GF-D8 (cell line): Measurements from ENCODE around the gene PCDHB16.
"Not testable (repeated sequence)": the region's sequence is repeated elsewhere in the genome, so short reads cannot be mapped to it uniquely, and the experiment has no call there.

Experiments used
- DNase-seq: peaks from one replicate; lab custom pipeline; 2025; lab: John Stamatoyannopoulos, UW

Gene PCDHB16

DNA sequence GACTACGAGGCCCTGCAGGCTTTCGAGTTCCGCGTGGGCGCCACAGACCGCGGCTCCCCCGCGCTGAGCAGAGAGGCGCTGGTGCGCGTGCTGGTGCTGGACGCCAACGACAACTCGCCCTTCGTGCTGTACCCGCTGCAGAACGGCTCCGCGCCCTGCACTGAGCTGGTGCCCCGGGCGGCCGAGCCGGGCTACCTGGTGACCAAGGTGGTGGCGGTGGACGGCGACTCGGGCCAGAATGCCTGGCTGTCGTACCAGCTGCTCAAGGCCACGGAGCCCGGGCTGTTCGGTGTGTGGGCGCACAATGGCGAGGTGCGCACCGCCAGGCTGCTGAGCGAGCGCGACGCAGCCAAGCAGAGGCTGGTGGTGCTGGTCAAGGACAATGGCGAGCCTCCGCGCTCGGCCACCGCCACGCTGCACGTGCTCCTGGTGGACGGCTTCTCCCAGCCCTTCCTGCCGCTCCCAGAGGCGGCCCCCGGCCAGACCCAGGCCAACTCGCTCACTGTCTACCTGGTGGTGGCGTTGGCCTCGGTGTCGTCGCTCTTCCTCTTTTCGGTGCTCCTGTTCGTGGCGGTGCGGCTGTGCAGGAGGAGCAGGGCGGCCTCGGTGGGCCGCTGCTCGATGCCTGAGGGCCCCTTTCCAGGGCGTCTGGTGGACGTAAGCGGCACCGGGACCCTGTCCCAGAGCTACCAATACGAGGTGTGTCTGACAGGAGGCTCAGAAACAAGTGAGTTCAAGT lies 2.1 kb downstream of the PCDHB16 start:
- not testable (repeated sequence) for DNase-seq

DNA sequence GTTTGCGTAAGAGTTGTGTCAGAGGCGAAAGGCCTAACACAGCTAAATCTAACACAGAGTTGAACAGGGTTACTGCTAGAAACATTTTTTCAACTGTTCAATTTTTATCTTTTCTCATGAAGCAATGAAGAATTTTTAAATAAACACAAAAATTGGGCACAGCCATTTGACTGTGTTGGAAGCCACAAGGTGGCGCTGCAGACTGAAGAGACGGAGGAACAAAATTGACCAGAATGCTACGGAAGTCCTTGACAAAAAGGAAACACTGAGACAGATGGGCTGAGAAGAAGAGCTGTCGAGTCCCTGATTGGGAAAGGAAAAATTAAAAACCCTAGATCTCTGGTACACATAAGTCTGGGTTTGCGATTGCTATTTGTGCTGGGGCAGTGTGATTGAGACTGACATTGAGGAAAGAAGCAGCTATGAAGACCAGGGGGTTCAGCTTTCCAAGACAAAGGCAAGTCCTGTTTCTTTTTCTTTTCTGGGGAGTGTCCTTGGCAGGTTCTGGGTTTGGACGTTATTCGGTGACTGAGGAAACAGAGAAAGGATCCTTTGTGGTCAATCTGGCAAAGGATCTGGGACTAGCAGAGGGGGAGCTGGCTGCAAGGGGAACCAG lies 4.8 kb downstream of the PCDHB16 start, which contains the start of gene PCDHB9:
TSS of gene PCDHB9 (plus strand) at position 265 of the 616 bp plus-strand sequence. CDS start at position 423, 158 bp downstream.
- no peak for DNase-seq

DNA sequence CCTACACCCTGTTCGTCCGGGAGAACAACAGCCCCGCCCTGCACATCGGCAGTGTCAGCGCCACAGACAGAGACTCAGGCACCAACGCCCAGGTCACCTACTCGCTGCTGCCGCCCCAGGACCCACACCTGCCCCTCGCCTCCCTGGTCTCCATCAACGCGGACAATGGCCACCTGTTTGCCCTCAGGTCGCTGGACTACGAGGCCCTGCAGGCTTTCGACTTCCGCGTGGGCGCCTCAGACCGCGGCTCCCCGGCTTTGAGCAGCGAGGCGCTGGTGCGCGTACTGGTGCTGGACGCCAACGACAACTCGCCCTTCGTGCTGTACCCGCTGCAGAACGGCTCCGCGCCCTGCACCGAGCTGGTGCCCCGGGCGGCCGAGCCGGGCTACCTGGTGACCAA lies 6.5 kb downstream of the PCDHB16 start:
- DNase-seq = not testable (repeated sequence)

DNA sequence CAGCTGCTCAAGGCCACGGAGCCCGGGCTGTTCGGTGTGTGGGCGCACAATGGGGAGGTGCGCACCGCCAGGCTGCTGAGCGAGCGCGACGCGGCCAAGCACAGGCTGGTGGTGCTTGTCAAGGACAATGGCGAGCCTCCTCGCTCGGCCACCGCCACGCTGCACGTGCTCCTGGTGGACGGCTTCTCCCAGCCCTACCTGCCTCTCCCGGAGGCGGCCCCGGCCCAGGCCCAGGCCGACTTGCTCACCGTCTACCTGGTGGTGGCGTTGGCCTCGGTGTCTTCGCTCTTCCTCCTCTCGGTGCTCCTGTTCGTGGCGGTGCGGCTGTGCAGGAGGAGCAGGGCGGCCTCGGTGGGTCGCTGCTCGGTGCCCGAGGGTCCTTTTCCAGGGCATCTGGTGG lies 6.9 kb downstream of the PCDHB16 start:
- not testable (repeated sequence) for DNase-seq

DNA sequence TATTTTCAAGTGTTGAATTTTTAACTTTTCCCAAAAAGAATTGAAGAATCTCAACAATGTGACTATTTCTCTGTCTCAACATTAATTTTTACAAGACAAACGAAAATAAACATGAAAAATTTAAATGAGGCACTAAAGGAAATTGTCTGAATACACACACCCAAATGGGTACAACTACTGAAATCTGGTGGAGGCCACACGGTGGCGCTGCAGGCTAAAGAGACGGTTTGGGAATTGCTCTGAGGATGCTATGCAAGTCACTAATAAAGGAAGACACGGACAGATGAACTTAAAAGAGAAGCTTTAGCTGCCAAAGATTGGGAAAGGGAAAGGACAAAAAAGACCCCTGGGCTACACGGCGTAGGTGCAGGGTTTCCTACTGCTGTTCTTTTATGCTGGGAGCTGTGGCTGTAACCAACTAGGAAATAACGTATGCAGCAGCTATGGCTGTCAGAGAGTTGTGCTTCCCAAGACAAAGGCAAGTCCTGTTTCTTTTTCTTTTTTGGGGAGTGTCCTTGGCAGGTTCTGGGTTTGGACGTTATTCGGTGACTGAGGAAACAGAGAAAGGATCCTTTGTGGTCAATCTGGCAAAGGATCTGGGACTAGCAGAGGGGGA lies 10.0 kb downstream of the PCDHB16 start, which contains the start of gene PCDHB10:
TSS of gene PCDHB10 (plus strand) at position 244 of the 616 bp plus-strand sequence. CDS start at position 444, 200 bp downstream.
- no peak for DNase-seq

DNA sequence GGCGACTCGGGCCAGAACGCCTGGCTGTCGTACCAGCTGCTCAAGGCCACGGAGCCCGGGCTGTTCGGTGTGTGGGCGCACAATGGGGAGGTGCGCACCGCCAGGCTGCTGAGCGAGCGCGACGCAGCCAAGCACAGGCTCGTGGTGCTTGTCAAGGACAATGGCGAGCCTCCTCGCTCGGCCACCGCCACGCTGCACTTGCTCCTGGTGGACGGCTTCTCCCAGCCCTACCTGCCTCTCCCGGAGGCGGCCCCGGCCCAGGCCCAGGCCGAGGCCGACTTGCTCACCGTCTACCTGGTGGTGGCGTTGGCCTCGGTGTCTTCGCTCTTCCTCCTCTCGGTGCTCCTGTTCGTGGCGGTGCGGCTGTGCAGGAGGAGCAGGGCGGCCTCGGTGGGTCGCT lies 12.1 kb downstream of the PCDHB16 start:
- DNase-seq = not testable (repeated sequence)

DNA sequence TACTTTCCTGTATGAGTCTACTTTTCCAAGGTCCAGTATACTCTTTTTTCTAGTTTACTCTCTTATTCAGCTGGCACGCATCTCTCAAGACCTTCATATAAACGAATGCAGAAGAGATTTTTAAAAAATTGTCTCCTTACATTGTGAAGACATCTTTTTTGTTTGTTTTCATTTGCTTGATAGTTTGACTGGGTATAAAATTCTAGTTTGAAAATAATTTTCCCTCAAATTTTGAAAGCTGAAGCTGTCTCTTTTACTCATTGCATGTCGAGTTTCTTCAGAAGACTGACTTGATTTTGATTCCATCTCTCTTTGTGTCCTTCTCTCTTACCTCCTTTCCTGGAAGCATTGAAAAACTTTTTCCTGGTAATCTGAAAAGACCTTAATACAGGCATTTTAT lies 14.2 kb downstream of the PCDHB16 start:
- no peak for DNase-seq

DNA sequence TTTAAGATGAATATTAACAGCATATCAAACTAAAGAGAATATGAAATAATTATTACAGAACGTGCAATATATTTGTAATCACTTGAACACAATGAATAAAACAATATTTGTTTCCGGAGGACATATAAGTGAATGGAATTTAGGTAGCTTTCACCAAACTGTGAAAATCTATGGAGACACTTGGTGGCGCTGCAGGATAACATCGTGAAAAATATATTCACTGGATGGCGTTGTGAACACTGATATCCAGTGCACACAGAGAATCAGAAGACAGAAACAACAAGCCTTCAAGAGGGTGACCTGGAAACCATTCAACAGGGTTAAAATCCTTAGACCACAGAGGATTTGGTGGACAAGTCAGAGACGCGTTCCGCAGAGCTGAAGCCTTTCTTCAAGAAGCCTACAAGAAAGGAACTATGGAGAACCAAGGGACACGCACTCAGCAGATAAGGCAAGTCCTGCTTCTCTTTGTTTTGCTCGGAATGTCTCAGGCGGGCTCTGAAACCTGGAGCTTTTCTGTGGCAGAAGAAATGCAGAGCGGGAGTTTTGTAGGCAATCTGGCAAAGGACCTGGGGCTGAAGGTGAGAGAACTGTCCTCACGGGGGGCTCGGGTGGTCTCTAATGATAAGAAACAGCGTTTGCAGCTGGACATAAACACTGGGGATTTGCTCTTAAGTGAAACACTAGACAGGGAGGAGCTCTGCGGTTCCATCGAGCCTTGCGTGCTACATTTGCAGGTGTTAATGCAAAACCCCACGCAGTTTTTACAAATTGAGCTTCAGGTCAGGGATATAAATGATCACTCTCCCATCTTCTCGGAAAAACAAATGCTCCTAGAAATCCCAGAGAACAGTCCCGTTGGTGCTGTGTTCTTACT lies 17.4 kb downstream of the PCDHB16 start, which contains the start of gene PCDHB11:
TSS of gene PCDHB11 (plus strand) at position 269 of the 877 bp plus-strand sequence. CDS start at position 417, 148 bp downstream.
- no peak for DNase-seq

DNA sequence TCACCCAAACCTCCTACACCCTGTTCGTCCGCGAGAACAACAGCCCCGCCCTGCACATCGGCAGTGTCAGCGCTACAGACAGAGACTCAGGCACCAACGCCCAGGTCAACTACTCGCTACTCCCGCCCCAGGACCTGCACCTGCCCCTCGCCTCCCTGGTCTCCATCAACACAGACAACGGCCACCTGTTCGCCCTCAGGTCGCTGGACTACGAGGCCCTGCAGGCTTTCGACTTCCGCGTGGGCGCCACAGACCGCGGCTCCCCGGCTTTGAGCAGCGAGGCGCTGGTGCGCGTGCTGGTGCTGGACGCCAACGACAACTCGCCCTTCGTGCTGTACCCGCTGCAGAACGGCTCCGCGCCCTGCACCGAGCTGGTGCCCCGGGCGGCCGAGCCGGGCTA lies 18.9 kb downstream of the PCDHB16 start:
- not testable (repeated sequence) for DNase-seq

DNA sequence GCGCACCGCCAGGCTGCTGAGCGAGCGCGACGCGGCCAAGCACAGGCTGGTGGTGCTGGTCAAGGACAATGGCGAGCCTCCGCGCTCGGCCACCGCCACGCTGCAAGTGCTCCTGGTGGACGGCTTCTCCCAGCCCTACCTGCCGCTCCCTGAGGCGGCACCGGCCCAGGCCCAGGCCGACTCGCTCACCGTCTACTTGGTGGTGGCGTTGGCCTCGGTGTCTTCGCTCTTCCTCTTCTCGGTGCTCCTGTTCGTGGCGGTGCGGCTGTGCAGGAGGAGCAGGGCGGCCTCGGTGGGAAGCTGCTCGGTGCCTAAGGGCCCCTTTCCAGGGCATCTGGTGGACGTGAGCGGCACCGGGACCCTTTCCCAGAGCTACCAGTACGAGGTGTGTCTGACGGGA lies 19.5 kb downstream of the PCDHB16 start:
- not testable (repeated sequence) for DNase-seq

DNA sequence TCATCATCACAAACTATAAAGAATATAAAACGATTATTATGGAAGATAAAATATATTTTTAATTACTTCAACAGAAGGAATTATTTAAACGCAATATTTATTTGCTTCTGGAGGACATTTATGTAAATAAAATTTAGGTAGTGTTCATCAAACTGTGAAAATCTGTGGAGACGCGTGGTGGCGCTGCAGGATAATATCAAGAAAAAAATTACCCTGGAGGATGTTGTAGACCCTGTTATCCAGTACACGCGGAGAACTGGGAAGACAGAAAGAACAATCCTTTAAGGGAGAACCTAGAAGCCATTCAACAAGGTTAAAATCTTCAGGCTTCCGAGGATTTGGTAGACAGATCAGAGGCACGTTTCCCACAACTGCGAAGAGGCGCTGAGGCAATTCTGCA lies 26.3 kb downstream of the PCDHB16 start, which contains the start of gene PCDHB12:
TSS of gene PCDHB12 (plus strand) at position 242 of the 400 bp plus-strand sequence. CDS start 189 bp downstream, outside the sequence.
- DNase-seq = no peak

DNA sequence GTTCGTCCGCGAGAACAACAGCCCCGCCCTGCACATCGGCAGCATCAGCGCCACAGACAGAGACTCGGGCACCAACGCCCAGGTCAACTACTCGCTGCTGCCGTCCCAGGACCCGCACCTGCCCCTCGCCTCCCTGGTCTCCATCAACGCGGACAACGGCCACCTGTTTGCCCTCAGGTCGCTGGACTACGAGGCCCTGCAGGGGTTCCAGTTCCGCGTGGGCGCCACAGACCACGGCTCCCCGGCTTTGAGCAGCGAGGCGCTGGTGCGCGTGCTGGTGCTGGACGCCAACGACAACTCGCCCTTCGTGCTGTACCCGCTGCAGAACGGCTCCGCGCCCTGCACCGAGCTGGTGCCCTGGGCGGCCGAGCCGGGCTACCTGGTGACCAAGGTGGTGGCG lies 28.1 kb downstream of the PCDHB16 start:
- not testable (repeated sequence) for DNase-seq

DNA sequence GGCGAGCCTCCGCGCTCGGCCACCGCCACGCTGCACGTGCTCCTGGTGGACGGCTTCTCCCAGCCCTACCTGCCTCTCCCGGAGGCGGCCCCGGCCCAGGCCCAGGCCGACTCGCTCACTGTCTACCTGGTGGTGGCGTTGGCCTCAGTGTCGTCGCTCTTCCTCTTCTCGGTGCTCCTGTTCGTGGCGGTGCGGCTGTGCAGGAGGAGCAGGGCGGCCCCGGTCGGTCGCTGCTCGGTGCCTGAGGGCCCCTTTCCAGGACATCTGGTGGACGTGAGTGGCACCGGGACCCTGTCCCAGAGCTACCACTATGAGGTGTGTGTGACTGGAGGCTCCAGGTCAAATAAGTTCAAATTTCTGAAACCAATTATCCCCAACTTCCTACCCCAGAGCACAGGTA lies 28.7 kb downstream of the PCDHB16 start:
- not testable (repeated sequence) for DNase-seq

DNA sequence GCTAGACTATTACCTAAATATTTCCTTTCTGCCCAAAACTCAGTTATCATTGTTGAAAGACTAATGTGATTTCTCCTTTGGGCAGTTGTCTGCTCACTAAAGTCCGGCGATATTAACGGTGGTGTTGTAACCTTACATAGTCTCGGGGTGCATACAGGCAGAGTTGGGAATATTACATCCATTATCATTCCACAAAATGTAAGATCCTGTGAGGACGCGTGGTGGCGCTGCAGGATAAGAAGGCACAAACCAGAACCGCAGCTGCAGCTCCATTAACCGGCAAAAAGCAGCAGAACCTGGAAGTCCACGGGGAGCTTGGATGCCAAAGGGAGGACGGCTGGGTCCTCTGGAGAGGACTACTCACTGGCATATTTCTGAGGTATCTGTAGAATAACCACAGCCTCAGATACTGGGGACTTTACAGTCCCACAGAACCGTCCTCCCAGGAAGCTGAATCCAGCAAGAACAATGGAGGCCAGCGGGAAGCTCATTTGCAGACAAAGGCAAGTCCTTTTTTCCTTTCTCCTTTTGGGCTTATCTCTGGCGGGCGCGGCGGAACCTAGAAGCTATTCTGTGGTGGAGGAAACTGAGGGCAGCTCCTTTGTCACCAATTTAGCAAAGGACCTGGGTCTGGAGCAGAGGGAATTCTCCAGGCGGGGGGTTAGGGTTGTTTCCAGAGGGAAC lies 31.6 kb downstream of the PCDHB16 start, which contains the start of gene PCDHB13:
TSS of gene PCDHB13 (plus strand) at position 264 of the 684 bp plus-strand sequence. CDS start at position 469, 205 bp downstream.
- DNase-seq = not testable (repeated sequence)

DNA sequence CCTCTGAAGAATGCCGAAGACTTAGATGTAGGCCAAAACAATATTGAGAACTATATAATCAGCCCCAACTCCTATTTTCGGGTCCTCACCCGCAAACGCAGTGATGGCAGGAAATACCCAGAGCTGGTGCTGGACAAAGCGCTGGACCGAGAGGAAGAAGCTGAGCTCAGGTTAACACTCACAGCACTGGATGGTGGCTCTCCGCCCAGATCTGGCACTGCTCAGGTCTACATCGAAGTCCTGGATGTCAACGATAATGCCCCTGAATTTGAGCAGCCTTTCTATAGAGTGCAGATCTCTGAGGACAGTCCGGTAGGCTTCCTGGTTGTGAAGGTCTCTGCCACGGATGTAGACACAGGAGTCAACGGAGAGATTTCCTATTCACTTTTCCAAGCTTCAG lies 32.4 kb downstream of the PCDHB16 start:
- not testable (repeated sequence) for DNase-seq

DNA sequence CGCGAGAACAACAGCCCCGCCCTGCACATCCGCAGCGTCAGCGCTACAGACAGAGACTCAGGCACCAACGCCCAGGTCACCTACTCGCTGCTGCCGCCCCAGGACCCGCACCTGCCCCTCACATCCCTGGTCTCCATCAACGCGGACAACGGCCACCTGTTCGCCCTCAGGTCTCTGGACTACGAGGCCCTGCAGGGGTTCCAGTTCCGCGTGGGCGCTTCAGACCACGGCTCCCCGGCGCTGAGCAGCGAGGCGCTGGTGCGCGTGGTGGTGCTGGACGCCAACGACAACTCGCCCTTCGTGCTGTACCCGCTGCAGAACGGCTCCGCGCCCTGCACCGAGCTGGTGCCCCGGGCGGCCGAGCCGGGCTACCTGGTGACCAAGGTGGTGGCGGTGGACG lies 33.3 kb downstream of the PCDHB16 start:
- not testable (repeated sequence) for DNase-seq

DNA sequence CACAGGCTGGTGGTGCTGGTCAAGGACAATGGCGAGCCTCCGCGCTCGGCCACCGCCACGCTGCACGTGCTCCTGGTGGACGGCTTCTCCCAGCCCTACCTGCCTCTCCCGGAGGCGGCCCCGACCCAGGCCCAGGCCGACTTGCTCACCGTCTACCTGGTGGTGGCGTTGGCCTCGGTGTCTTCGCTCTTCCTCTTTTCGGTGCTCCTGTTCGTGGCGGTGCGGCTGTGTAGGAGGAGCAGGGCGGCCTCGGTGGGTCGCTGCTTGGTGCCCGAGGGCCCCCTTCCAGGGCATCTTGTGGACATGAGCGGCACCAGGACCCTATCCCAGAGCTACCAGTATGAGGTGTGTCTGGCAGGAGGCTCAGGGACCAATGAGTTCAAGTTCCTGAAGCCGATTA lies 33.8 kb downstream of the PCDHB16 start:
- not testable (repeated sequence) for DNase-seq

DNA sequence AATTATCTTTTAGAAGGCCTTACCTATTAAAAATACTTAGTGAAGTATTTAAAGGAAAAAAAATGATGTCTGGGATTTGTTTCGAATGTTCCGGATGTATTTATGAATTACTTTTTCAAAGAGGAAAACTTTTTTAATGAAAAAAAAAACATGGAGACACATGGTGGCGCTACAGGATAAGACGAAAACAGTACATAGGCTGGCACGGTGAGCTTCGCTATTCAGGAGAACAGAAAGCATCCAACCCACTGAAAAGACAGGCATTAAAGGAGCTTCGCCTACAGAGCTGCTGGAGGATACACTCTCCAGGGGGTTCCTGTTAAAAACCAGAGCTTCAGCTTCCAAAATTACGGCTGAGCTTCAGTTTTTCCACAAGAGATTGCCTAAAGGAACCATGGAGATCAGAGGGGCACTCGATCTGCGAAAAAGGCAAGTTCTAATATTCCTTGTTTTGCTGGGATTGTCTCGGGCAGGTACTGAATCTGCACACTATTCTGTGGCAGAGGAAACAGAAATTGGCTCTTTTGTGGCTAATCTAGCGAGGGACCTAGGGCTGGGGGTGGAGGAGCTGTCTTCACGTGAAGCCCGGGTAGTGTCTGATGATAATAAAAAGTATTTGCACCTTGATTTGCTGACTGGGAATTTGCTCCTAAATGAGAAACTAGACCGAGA lies 41.1 kb downstream of the PCDHB16 start, which contains the start of gene PCDHB14:
TSS of gene PCDHB14 (plus strand) at position 232 of the 672 bp plus-strand sequence. CDS start at position 395, 163 bp downstream.
- DNase-seq = no peak

DNA sequence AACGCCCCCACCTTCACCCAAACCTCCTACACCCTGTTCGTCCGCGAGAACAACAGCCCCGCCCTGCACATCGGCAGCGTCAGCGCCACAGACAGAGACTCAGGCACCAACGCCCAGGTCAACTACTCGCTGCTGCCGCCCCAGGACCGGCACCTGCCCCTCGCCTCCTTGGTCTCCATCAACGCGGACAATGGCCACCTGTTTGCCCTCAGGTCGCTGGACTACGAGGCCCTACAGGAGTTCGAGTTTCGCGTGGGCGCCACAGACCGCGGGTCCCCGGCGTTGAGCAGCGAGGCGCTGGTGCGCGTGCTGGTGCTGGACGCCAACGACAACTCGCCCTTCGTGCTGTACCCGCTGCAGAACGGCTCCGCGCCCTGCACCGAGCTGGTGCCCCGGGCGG lies 42.7 kb downstream of the PCDHB16 start:
- DNase-seq = not testable (repeated sequence)

DNA sequence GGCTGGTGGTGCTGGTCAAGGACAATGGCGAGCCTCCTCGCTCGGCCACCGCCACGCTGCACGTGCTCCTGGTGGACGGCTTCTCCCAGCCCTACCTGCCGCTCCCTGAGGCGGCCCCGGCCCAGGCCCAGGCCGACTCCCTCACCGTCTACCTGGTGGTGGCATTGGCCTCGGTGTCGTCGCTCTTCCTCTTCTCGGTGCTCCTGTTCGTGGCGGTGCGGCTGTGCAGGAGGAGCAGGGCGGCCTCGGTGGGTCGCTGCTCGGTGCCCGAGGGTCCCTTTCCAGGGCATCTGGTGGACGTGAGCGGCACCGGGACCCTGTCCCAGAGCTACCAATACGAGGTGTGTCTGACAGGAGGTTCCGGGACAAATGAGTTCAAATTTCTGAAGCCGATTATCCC lies 43.2 kb downstream of the PCDHB16 start:
- not testable (repeated sequence) for DNase-seq
